Right lung (tissue), 5 donors: ENCODE results near the gene JPH4. TPM values are rescaled to one million over a fixed set of nuclear protein-coding genes. Genes with fewer than 3 reads are reported as not detected.
"Not testable (repeated sequence)": the region's sequence is repeated elsewhere in the genome, so short reads cannot be mapped to it uniquely, and the experiment has no call there.

Experiments used
- DNase-seq, 2 donors: peaks; one replicate each; pipeline ENCODE4 v3.0.0-alpha.2; 2013
- polyA plus RNA-seq, 5 donors: library from polyadenylated mRNA; unstranded; fragments of 120-200 nt; gene quantifications; one replicate each; pipeline versions ENCODE4 v1.2.1 to v1.2.3, GENCODE V29; 2013; ENCODE audit warnings: inconsistent platforms in 1 of 5, low replicate concordance in 1 of 5; ENCODE audit not compliant: insufficient read length in 5 of 5, insufficient read depth in 1 of 5

The JPH4 gene
- polyA plus RNA-seq, 5 donors: 0.69 to 1.2 (median 0.99) TPM

DNA sequence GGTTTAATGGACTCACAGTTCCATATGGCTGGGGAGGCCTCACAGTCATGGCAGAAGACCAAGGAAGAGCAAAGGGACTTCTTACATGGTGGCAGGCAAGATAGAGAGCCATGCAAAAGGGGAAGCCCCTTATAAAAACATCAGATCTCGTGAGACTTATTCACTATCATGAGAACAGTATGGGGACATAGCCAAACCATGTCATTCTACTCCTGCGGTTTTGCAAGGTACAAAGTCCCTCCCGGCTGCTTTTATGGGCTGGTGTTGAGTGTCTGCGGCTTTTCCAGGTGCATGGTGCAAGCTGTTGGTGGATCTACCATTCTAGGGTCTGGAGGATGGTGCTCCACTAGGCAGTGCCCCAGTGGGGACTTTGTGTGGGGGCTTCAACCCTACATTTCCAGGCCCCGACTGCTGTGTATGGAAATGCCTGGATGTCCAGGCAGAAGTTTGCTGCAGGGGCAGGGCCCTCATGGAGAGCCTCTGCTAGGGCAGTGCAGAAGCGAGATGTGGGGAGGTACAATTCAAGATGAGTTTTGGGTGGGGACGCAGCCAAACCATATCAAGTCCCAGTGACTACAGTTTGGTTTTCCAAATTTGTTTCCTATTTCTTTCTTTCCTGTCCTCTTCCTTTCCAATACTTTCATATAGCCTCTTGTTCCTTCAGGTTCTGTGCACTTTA is 31.0 kb upstream of the JPH4 start:
- DNase-seq: not testable (repeated sequence)

DNA sequence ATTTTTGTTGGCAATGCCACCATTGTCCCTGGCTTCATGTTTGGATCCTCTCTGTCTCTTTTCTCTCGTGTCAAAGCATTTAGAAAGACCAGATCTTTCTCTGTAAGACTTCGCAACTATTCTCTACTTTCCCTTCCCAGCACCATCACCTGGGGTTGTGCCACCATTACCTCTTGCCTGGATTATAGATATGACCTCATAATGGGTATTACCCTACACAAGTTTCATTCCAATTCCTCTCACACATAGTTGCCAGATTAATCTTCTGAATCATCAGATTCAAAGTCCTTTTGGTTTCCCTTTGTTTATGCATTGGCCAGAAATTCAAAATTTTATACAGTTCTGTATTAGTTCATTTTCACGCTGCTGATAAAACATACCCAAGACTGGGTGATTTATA is 30.4 kb upstream of the JPH4 start:
- DNase-seq: no peak

DNA sequence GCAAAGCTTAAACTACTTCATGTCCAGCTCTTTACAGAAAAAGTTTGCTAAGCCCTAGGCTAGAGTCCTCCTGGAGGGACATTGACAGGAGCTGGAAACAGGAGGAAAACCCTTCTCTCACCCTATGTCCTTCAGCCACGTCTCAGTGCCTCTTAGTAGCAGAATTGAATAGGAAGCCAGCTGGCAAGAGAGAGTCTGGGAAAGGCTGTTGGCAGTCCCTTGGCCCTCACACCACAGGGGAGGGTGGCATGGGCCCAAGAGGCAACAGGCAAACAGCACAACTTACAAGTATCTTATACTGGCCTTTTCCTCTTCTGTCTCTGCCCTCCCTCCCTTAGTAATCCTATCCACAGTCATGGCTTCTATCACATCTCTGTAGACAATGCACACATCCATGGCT is 29.9 kb upstream of the JPH4 start:
- DNase-seq: no peak

DNA sequence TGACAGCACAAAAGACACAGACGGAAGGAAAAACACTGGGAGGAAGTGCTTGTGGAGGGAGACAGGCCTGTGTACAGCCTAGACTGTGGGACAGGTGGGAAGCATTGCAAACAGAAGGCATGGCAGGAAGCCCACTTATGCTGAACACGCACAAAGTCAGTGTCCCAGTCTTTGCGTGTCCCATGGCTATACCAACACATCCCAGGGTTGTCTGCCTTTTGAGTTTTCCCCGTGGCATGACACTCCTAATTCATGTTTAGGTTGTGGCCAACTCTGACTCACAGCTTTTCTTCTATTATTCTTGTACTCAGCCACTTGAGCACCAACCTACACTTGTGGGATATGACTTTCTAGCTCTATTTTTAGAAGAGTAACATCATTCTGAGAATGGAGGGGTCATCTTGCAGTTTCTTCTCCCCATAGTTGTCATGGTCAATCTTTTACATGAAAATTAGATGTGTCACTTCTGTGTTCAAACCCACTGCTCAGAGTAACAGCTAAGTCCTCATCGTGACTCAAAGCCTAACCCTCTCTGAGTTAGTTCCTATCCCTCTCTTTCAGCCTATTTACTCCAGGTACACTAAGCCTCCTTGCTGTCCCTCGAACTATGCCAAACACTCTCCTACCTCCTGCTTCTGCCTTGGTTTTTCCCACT is 27.5 kb upstream of the JPH4 start:
- DNase-seq: no peak

DNA sequence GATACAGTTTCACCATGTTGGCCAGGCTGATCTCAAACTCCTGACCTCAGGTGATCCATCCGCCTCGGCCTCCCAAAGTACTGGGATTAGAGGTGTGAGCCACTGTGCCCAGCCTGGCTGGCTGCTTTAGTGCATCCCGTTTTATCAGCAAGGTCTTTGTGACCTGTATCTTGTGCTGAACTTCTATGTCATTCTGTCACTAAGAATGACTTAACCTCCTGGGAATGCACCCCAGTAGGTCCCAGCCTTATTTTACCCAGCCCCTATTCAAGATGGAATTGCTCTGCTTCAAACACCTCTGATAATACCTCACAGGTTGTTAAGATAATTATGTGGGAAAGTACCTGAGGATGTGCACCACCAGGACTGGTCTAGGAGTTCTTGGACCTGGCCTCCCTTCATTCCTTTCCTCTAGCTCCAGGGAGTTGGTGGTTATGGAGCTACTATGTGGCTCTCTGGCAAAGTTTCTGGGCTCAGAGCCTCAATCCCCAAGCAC is 26.1 kb upstream of the JPH4 start:
- no peak for DNase-seq

DNA sequence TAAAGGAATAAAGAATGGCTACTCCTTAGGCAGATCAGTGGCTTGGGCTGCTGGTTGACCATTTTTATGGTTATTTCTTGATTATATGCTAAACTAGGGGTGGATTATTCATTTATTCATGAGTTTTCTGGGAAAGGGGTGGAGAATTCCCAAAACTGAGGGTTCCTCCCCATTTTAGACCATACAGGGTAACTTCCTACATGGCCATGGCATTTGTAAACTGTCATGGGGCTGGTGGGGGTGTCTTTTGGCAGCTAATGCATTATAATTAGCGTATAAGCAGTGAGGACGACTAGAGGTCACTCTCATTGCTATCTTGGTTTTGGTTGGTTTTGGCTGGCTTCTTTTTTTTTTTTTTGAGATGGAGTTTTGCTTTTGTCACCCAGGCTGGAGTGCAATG is 25.6 kb upstream of the JPH4 start:
- no peak for DNase-seq

DNA sequence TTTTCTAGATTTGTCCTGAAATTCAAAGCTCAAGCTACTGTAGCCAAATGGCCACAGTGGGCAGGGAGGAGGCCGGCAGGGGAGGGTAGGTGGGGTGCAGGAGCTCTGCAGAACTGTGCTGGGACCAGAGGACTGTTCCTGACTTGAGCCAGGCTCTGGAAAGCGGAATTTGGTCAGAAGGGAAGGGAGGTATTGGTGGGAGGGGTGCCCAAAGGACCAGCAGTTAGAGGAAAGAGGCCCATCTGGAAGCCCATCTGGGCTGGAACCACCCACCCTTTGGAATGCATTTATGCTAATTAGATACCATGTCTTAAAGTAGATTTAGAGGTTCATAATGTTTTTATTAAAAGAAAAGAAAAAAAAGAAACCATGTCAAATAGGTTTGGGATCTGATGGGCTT is 24.5 kb upstream of the JPH4 start:
- no peak for DNase-seq

DNA sequence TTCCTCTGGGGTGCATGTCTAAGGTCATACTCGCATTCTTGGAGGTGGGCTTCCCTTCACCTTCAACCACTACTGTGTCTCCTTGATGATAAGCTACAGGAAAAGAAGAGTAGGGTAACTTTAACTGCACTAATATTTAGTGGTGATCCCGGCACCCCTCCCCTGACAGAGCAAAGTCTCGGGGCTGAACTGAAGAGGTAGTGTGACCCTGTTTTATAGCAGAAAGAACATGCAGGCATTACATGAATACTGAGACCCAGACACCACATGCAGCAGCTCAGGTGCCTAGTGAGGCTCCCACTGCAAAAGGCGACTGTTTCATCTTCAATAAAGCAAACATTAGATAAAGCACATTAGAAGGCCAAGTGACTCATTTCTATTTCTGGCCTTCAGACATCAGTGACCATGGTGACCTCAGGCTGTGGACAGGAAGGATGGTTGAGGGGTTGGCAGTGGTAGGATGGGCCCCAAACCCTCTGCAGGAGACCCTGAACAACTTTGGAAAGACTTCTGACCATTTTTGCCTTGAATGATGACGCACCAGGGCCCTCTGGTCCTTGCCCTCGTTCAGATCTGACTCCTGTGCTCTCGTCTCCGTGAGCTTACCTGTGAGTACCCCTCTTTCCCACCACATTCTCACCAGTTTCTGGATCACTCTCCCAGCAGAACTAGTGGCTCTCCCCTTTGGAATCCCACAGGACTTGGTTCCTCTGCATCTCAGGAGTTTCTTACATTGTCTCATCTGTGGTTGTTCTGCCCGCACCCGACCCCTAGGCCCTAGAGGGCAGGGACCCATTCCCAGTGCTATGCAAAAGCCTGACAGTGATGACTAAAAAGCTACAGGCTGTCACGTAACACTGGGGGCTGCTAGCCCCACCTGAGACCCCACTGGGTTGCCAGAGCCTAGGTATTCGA is 23.8 kb upstream of the JPH4 start:
- DNase-seq: no peak

DNA sequence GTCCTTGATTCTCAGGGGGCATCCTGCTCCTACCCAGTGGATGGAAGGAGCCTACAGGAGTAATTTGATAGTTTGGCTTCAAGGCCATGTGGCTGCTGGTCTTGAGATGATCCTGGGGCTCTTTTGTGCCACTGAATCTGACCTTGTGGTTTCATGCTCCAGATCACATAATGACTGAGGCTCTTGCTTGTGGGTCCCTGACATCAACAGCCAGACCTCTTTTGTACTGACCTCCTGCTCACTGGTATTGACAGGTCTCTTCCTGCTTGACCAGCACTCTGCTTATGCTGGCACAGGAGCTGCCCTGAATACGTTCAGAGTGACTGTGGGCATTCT is 23.2 kb upstream of the JPH4 start:
- DNase-seq: no peak

DNA sequence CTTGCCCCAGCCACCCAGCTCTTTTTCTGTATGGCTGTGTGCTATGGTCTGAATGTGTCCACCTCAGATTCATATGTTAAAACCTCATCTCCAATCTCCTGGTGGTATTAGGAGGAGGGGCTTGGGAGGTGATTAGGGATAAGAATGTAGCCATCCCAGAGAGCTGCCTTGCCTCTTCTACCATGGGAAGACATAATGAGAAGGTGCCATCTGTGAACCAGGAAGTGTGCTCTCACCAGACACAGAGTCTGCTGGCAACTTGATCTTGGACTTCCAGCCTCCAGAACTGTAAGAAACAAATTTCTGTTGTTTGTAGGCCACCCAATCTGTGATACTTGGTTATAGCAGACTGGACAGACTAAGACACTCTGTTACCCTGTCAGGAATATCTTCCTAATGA is 22.8 kb upstream of the JPH4 start:
- no peak for DNase-seq

DNA sequence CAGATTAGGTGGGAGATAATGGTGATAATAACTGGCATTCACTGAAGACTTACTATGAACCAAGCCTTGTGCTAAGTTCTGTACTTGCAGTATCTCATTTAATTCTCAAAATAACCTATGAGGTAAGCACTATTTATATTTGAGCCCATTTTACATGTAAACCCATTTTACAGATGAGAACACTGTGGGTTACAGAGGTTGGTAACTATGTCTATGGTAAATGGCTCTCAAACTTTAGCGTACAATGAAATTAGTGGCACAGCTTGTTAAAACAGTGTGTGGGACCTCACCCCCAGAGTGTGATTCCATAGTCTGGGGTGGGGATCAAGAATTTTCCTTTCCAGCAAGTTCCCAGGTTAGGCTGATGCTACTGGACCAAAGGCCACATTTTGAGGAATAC is 22.2 kb upstream of the JPH4 start:
- no peak for DNase-seq

DNA sequence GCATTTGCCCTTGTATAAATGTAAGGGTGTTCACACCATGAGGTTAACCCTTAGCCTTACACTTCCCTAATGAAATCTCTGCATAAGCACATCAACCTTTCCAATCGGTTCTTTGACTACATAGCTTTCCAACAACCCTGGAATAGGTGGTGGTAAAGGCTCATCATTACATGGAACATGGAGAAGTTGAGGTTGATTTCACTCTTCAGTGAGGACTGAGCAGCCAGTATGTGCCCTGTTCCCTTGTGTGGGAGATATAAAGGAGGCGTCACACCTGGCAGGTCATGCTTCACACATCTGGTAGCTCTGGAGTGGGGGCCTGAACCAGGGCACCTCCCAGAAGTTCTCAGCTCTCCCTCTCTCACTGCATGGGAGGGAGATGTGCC is 21.7 kb upstream of the JPH4 start:
- DNase-seq: no peak

DNA sequence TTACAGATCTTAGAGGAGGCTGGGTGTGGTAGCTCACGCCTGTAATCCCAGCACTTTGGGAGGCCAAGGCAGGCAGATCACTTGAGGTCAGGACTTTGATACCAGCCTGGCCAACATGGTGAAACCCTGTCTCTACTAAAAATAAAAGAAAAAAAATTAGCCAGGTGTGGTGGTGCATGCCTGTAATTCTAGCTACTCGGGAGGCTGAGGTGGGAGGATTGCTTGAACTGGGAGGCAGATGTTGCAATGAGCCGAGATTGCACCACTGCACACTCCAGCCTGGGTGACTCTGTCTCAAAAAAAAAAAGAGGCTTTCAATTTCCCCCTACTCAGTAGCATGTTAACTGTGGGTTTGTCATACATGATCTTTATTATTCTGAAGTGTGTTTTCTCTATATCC is 15.6 kb upstream of the JPH4 start:
- DNase-seq: not testable (repeated sequence)

DNA sequence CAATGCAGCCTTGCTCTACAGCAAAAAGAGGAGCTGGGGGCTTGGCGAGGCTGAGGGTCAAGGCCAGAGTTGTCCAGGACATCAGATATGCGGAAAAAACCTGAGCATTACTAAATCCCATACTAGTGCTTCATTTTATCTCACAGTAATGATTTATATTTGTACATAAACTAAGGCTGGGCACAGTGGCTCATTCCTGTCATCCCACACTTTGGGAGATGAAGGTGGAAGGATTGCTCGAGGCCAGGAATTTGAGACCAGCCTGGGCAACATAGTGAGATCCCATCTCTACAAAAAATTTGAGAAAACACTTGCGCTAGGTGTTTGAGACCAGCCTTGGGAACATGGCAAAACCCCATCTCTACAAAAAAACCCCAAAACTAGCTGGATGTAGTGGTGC is 11.6 kb upstream of the JPH4 start:
- no peak for DNase-seq

DNA sequence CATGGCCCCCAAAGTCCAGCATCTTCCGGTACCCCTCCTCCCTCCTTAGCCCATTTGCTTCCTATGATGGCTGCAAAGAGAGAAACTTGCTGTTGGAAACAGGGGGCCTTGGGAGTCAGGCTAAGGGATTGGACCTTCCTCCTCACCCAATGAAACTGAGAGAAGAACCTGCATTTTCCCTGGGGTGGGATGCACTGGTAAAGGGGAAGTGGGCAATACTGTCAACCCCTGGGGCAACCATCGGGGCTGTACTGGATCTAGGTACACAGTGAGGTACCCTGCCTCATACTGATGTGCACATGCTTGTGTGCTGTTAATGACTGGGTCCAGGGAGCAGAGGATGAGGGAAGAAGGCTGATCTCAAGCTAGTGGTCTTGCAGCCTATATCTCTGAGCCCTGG is 11.0 kb upstream of the JPH4 start:
- DNase-seq: no peak

DNA sequence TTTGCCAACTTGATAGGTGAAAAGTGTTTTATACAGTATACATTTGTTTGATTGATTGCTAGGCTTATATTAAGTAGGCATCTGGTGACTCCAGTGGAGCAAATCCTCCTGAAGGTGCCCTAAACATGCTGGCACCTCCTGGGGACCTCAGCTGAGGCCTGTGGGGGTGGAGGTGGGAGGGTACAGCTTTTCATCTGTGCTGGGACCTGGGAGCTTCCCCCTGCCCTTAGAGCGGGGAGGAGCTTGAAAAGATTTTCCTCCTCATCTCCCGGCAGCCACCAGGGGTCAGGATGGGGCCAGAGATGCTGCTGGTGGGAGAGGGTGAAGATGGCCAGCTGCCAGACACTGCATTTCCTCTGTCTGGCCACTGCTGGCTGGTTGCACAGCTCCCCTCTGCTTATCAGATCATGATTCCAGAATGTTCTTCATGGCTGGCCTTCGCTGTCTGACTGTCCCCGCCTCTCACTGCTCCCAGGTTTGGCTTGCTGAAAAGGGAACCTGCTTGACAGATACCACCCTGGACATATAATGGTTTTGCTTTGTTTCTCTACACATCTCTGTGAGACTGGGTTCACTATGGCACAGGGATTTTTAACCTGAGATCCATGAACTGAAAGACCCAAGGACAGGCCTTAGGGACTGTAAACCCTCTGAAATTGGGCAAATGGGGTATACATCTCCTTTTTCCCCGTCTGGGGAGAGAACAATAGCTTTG is 10.5 kb upstream of the JPH4 start:
- DNase-seq: peak; percentile 85 to 87

DNA sequence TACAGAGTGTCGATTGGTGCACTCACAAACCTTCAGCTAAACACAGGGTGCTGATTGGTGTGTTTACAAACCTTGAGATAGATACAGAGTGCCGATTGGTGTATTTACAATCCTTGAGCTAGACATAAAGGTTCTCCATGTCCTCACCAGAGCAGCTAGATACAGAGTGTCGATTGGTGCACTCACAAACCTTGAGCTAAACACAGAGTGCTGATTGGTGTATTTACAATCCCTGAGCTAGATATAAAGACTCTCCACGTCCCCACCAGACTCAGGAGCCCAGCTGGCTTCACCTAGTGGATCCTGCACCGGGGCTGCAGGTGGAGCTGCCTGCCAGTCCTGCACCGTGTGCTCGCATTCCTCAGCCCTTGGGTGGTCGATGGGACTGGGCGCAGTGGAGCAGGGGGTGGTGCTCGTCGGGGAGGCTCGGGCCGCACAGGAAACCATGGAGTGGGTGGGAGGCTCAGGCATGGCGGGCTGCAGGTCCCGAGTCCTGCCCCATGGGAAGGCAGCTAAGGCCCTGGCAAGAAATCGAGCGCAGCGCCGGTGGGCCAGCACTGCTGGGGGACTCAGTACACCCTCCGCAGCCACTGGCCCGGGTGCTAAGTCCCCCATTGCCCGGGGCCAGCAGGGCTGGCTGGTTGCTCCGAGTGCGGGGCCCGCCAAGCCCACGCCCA is 6.1 kb upstream of the JPH4 start:
- not testable (repeated sequence) for DNase-seq

DNA sequence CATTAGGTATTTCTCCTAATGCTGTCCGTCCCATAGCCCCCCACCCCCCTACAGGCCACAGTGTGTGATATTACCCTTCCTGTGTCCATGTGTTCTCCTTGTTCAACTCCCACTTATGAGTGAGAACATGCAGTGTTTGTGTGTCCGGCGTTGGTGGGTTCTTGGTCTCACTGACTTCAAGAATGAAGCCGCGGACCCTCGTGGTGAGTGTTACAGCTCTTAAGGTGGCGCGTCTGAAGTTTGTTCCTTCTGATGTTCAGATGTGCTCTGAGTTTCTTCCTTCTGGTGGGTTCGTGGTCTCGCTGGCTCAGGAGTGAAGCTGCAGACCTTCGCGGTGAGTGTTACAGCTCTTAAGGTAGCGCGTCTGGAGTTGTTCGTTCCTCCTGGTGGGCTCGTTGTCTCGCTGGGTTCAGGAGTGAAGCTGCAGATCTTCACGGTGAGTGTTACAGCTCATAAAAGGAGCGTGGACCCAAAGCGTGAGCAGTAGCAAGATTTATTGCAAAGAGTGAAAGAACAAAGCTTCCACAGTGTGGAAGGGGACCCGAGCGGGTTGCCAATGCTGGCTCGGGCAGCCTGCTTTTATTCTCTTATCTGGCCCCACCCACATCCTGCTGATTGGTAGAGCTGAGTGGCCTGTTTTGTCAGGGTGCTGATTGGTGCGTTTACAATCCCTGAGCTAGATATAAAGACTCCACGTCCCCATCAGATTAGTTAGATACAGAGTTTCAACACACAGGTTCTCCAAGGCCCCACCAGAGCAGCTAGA is 5.4 kb upstream of the JPH4 start:
- not testable (repeated sequence) for DNase-seq

DNA sequence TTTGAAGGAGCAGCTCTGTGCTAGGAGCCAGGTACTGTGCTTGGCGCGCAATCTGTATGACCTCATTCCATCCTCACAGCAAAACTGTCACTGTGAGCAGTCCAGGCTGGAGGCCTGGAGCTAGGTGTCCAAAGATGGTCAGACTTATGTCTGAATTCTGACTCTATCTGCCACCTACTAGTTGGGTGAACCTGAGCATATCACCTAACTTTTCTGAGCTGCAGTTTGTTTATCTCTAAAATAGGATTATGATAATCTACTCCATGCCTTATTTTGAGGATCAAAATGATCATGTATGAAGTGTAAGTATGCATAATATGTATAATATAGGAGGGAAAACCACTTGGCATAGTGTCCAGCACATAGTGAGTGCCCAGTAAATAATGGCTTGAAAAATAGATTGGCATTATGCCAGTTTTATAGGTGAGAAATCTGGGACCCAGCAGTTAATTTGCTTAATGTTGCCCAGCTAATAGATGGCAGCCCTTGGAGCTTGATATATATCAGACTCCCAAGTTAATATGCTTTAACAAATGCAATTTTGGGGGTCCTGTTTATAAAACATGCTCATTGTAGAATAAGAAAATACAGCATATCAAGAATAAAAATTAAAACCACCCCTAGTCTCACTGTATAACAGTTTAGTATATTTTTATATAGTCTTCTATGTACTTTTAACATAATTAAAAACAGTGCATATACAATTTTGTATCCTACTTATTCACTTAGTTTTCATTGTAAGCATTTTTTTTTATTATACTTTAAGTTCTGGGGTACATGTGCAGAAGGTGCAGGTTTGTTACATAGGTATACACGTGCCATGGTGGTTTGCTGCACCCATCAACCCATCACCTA is 4.5 kb upstream of the JPH4 start:
- DNase-seq: no peak

DNA sequence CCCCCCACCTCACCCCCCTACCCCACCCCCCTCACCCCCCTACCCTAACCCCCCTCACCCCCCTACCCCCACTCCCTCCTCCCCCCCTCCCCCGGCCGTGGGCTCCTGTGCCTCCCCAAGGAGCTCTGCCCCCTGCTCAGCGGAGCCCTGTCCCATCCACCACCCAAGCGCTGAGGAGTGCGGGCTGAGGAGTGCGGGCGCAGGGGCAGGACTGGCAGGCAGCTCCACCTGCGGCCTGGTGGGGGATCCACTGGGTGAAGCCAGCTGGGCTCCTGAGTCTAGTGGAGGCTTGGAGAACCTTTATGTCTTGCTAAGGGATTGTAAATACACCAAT is 2.3 kb upstream of the JPH4 start:
- no peak for DNase-seq
